ENCODE data around the gene EXOG. TPM values are rescaled to one million over a fixed set of nuclear protein-coding genes. Genes with fewer than 3 reads are reported as not detected.

Gene EXOG
- total RNA-seq (2022; extraction: Qiagen RNA extraction): 8.7 to 17.6 TPM (median 9.8 TPM) in 5 replicates

GRCh38 chr3:38496131-38496910, at the start of gene EXOG:
TSS of gene EXOG (plus strand) at chr3:38496340. CDS start at chr3:38496368, 28 bp downstream.

GRCh38 chr3:38453075-38453912, 42.8 kb upstream of the EXOG start, which contains the start of gene ACVR2B:
TSS of gene ACVR2B (plus strand) at chr3:38453890. CDS start at chr3:38454323, 433 bp downstream.

Other genes starting within 250 kb of the EXOG start
- 0.05 to 0.13 TPM (median 0.08 TPM) in 5 replicates for gene SLC22A13, start 230.5 kb upstream of the EXOG start, total RNA-seq (2022; extraction: Qiagen RNA extraction)
- gene SLC22A14, start 214.0 kb upstream of the EXOG start, total RNA-seq (2022; extraction: Qiagen RNA extraction): 0.03 to 0.07 TPM (median 0.03 TPM) in 3 of 5 replicates, not detected in the others
- 3.8 to 4.6 TPM (median 4.4 TPM) in 5 replicates for gene XYLB, start 149.6 kb upstream of the EXOG start, total RNA-seq (2022; extraction: Qiagen RNA extraction)
- 1.9 to 2.9 TPM (median 2.6 TPM) in 5 replicates for gene ACVR2B, start 42.5 kb upstream of the EXOG start, total RNA-seq (2022; extraction: Qiagen RNA extraction)
- 0.33 to 2.1 TPM (median 0.93 TPM) in 5 replicates for gene SCN5A, start 153.3 kb downstream of the EXOG start, total RNA-seq (2022; extraction: Qiagen RNA extraction)

Measured in A549 treated with CORT108297 at 1 μM for 4 hours (cell line).